IPS-18c (cell line): ENCODE measurements around the gene DCLK1.

Source experiments
- H3K4me3 ChIP-seq: 2 replicates; pipeline ENCODE4 v1.7.0; 2013; ENCODE audit warnings: low read depth, mild to moderate bottlenecking, low read length, moderate library complexity; ENCODE audit not compliant: insufficient read depth
- H3K9me3 ChIP-seq: one replicate; pipeline ENCODE4 v1.6.1; 2013; ENCODE audit warnings: mild to moderate bottlenecking, low read length, moderate library complexity; ENCODE audit not compliant: control insufficient read depth, insufficient read depth

Gene DCLK1

GRCh38 chr13:35957241-35957731 is 173.9 kb downstream of the DCLK1 start:
- Histone ChIP-seq H3K9me3 (no peaks in the 10 kb centered on the region), H3K4me3 (no peak overlapping the region)

- no peaks in the 10 kb centered on the region for H3K9me3 ChIP-seq
- H3K4me3 ChIP-seq: no peak overlapping the region
These were observed 175.1 kb downstream of the DCLK1 start for GRCh38 chr13:35956074-35956473.

GRCh38 chr13:35954207-35954560 is 177.0 kb downstream of the DCLK1 start:
- H3K4me3 ChIP-seq: no peak overlapping the region
- no peaks in the 10 kb centered on the region for H3K9me3 ChIP-seq

GRCh38 chr13:35953537-35954206 is 177.5 kb downstream of the DCLK1 start:
- no peak overlapping the region for H3K4me3 ChIP-seq
- no peaks in the 10 kb centered on the region for H3K9me3 ChIP-seq

GRCh38 chr13:35947315-35947714 is 183.9 kb downstream of the DCLK1 start:
- Histone ChIP-seq H3K4me3 (no peak overlapping the region), H3K9me3 (no peaks in the 10 kb centered on the region)

- no peaks in the 10 kb centered on the region for H3K9me3 ChIP-seq
- no peak overlapping the region for H3K4me3 ChIP-seq
These were observed 185.8 kb downstream of the DCLK1 start for GRCh38 chr13:35945368-35945767.

GRCh38 chr13:35941374-35941773 is 189.8 kb downstream of the DCLK1 start:
- Histone ChIP-seq H3K4me3 (no peak overlapping the region), H3K9me3 (no peaks in the 10 kb centered on the region)

GRCh38 chr13:35940734-35941133 is 190.4 kb downstream of the DCLK1 start:
- Histone ChIP-seq H3K9me3 (no peaks in the 10 kb centered on the region), H3K4me3 (no peak overlapping the region)

- no peak overlapping the region for H3K4me3 ChIP-seq
- no peaks in the 10 kb centered on the region for H3K9me3 ChIP-seq
These were observed 194.8 kb downstream of the DCLK1 start for GRCh38 chr13:35936246-35936978.

- Histone ChIP-seq H3K9me3 (peaks cover 2% of the 10 kb centered on the region), H3K4me3 (no peak overlapping the region)
These were observed 200.2 kb downstream of the DCLK1 start for GRCh38 chr13:35930665-35931631.

- Histone ChIP-seq H3K4me3 (no peak overlapping the region), H3K9me3 (peaks cover 2% of the 10 kb centered on the region)
These were observed 203.6 kb downstream of the DCLK1 start for GRCh38 chr13:35927567-35928021.

- peaks cover 2% of the 10 kb centered on the region for H3K9me3 ChIP-seq
- no peak overlapping the region for H3K4me3 ChIP-seq
These were observed 204.2 kb downstream of the DCLK1 start for GRCh38 chr13:35926859-35927530.

- H3K9me3 ChIP-seq: peaks cover 2% of the 10 kb centered on the region
- no peak overlapping the region for H3K4me3 ChIP-seq
These were observed 205.5 kb downstream of the DCLK1 start for GRCh38 chr13:35925669-35926068.

GRCh38 chr13:35923347-35923746 is 207.8 kb downstream of the DCLK1 start:
- Histone ChIP-seq H3K9me3 (no peaks in the 10 kb centered on the region), H3K4me3 (no peak overlapping the region)

GRCh38 chr13:35920816-35921215 is 210.4 kb downstream of the DCLK1 start:
- no peak overlapping the region for H3K4me3 ChIP-seq
- peaks cover 2% of the 10 kb centered on the region for H3K9me3 ChIP-seq

GRCh38 chr13:35917942-35918645 is 213.1 kb downstream of the DCLK1 start:
- Histone ChIP-seq H3K4me3 (no peak overlapping the region), H3K9me3 (peaks cover 2% of the 10 kb centered on the region)
